AG04449 (cell line): ENCODE results near the gene ZNF222.

Experiments used
- CTCF ChIA-PET: fragments of 350-600 bp; formaldehyde crosslinking; extraction: SDS; loops from one replicate; lab custom pipeline; 2021; ENCODE audit warnings: antibody characterized with exemption; lab: Yijun Ruan, JAX
- POLR2A ChIA-PET: fragments of 400-600, 350-600 bp; formaldehyde crosslinking; extraction: SDS; loops from one replicate; lab custom pipeline; 2020; ENCODE audit warnings: antibody characterized with exemption, inconsistent platforms; lab: Yijun Ruan, JAX
- DNase-seq: peaks from one replicate; pipeline ENCODE4 v3.0.0-alpha.2; 2010; ENCODE audit warnings: low read depth, low spot score
- H3K4me3 ChIP-seq: 2 replicates; pipeline ENCODE4 v1.5.1; 2011; ENCODE audit warnings: low read depth, mild to moderate bottlenecking, control low read depth, low read length
- CTCF ChIP-seq: IDR thresholded peaks from one replicate; pipeline ENCODE4 v1.5.1; 2011; ENCODE audit warnings: mild to moderate bottlenecking, moderate library complexity, low read length, control low read depth, inconsistent platforms; ENCODE audit not compliant: insufficient read depth; ENCODE audit errors: missing control alignments

The ZNF222 gene

GRCh38 chr19:44059229-44059628, 34.0 kb downstream of the ZNF222 start:
- CTCF ChIA-PET, result no interaction called here
- no peak for TF ChIP-seq CTCF
- POLR2A ChIA-PET, result no interaction called here
- no peak overlapping the region for H3K4me3 ChIP-seq
- DNase-seq, result no peak

- H3K4me3 ChIP-seq, result no peak overlapping the region
- CTCF ChIA-PET, result no interaction called here
- TF ChIP-seq CTCF, result no peak
- DNase-seq, result no peak
- POLR2A ChIA-PET, result no interaction called here
Observed at GRCh38 chr19:44061038-44061437, 35.9 kb downstream of the ZNF222 start.

GRCh38 chr19:44066305-44066704, 41.1 kb downstream of the ZNF222 start:
- ChIA-PET POLR2A (no interaction called here), CTCF (interaction anchor here (1.4 kb wide), 1 partner anchor 9 kb away, joined by 3 read pairs; no protein-coding TSS in a partner anchor)
- DNase-seq, result no peak
- no peak for TF ChIP-seq CTCF
- no peak overlapping the region for H3K4me3 ChIP-seq

GRCh38 chr19:44069415-44069814, 44.2 kb downstream of the ZNF222 start:
- H3K4me3 ChIP-seq, result no peak overlapping the region
- DNase-seq, result no peak
- ChIA-PET POLR2A (no interaction called here), CTCF (no interaction called here)
- TF ChIP-seq CTCF, result no peak

GRCh38 chr19:44071824-44072542, 46.8 kb downstream of the ZNF222 start, which contains the start of gene ZNF284:
Gene ZNF284, plus strand, starts transcription at chr19:44072159. Its CDS starts 4,231 bp downstream, at chr19:44076390.
- ChIA-PET CTCF (interaction anchor here (1.1 to 1.2 kb wide), 2 partner anchors 11 to 120 kb away, joined by 3 read pairs; no protein-coding TSS in a partner anchor), POLR2A (no interaction called here)
- no peak for TF ChIP-seq CTCF
- peak within 1 kb of the TSS; percentile 84 for H3K4me3 ChIP-seq
- DNase-seq, result peak; percentile 45

GRCh38 chr19:44072543-44073401, 47.6 kb downstream of the ZNF222 start:
- ChIA-PET POLR2A (no interaction called here), CTCF (interaction anchor here (1.1 to 1.2 kb wide), 3 partner anchors 10 to 121 kb away, joined by 3 to 4 read pairs (median 3); no protein-coding TSS in a partner anchor)
- no peak for DNase-seq
- H3K4me3 ChIP-seq, result peak overlapping the region; percentile 84
- TF ChIP-seq CTCF, result no peak
